ENCODE data around the gene UQCC3.

- TF ChIP-seq CTCF (IDR thresholded peaks at IDR 0.05 in 2 of 3, conservative IDR thresholded peaks at IDR 0.05 in 1 of 3; ENCODE audit: insufficient read depth in 2 of 3, low read depth in 1 of 3, low read length in 3 of 3) (no peak), POLR2AphosphoS5 (IDR thresholded peaks at IDR 0.05; ENCODE audit: control insufficient read depth, insufficient read depth, low read depth, low read length) (no peak), IRF9 (tag; IDR thresholded peaks at IDR 0.05) (no peak), BCLAF1 (IDR thresholded peaks at IDR 0.05; ENCODE audit: borderline replicate concordance in 1 of 2, control insufficient read depth in 1 of 2, low read depth in 2 of 2, low read length in 1 of 2) (no peak), ELF4 (CRISPR knock-in tag; IDR thresholded peaks at IDR 0.05) (no peak), YY1 (IDR thresholded peaks at IDR 0.05; ENCODE audit: borderline replicate concordance in 1 of 3, control insufficient read depth in 1 of 3, extremely low read depth in 1 of 3, insufficient read depth in 3 of 3, insufficient read length in 1 of 3, insufficient replicate concordance in 2 of 3, low read depth in 1 of 3, low read length in 2 of 3) (no peak), EZH2 (IDR thresholded peaks at IDR 0.05; ENCODE audit: borderline replicate concordance, low read depth, low read length) (no peak), MTF1 (CRISPR knock-in tag; IDR thresholded peaks at IDR 0.05; ENCODE audit: borderline replicate concordance) (no peak), ETV6 (IDR thresholded peaks at IDR 0.05; ENCODE audit: borderline replicate concordance in 1 of 2, low read depth in 2 of 2, low read length in 1 of 2) (no peak), ETV6 (CRISPR knock-in tag; IDR thresholded peaks at IDR 0.05; ENCODE audit: borderline replicate concordance) (no peak), NR2C2 (CRISPR knock-in tag; IDR thresholded peaks at IDR 0.05) (no peak), NR2C2 (tag; IDR thresholded peaks at IDR 0.05) (no peak), PHB2 (IDR thresholded peaks at IDR 0.05; ENCODE audit: low read depth) (no peak), MECOM (CRISPR knock-in tag; IDR thresholded peaks at IDR 0.05) (no peak)
These were observed 5.7 kb downstream of the UQCC3 start for GRCh38 chr11:62677156-62677555.
